Suppressor macrophage treated with lipopolysaccharide for 4 hours (primary cell): Measurements from ENCODE around the gene ANKRD13B.
A peak's percentile ranks its signal among the peaks of the same experiment; 100 is the strongest.
"Not testable (repeated sequence)": the region's sequence is repeated elsewhere in the genome, so short reads cannot be mapped to it uniquely, and the experiment has no call there.

Experiments
- DNase-seq: peaks from one replicate; pipeline ENCODE4 v3.0.0-alpha.2; 2020

Gene ANKRD13B

DNA sequence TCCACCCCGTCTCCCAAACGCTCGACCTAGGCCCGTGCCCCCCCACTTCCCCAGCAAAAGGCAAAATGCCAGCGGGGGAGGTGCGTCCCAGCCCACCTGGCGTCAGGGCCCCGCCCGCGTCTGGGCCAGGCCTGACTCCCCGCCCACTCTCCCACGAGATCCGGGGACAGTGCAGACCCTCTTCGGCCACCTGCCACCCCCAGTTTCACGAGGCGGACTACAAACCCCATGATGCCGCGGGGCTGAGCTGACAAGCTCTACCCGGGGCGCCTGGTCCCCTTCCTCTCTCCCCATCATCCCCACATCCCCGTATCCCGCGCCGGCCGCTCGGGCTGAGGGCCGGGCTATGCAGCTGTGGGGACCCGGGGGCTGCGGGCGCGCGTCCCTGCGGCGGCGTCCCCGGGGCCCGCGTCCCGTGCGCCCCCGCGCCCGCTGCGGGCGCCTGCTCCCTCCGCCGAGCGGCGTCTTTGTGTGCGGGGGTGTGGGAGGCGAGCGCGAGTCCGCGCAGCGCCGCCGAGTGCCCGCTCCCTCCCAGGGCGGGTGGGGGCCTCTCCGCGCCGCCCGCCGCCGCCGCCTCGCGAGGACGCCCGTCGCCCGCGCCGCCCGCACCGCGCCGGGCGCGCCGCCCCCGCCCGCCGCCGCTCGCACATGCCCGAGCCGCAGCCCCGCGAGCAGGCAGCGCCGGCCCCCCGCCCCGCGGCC is at the start of gene ANKRD13B:
Gene ANKRD13B, plus strand, starts transcription at position 283 of the 702 bp plus-strand sequence. CDS start 490 bp downstream, outside the sequence.
- no peak for DNase-seq

- no peak for DNase-seq
Measured at GRCh38 chr17:29544066-29544465, 48.9 kb upstream of the ANKRD13B start.

- no peak for DNase-seq
Measured at GRCh38 chr17:29546085-29546484, 46.8 kb upstream of the ANKRD13B start.

GRCh38 chr17:29546830-29547229 is 46.1 kb upstream of the ANKRD13B start:
- no peak for DNase-seq

DNA sequence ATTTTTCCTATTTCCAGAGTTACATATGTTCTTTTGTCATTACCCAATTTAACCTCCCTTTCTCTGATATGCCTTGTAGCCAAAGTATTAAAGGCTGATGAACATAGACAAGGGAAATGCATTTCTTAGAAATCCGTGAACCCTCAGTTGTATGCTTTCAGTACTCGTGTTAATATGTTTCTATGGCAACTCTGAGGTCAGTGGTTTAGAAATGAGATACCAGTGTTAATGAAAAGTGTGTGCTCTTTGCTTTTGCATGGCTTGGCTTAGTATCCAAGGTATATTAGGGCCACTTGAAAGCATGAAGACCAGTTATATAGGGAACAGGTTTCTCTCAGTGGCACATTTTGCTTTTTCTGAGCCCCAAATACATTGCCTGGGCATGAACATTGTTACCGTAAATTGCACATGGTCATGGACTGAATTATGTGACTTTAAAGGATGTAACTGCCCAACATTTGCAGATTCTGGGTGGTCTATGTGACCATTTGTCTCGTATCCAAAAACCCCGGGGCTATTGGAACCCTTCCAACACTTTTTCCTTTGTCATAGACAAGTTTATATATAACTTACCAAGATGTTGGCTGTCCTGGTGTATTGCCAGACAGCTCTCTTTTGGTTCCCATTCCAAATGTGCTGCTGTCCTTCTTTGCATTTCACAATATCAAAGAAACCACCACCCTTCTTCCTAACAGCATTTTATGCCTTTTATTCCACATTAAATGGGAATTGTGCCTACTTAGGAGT is 43.6 kb upstream of the ANKRD13B start:
- DNase-seq, result no peak

GRCh38 chr17:29555840-29556239 is 37.1 kb upstream of the ANKRD13B start:
- no peak for DNase-seq

DNA sequence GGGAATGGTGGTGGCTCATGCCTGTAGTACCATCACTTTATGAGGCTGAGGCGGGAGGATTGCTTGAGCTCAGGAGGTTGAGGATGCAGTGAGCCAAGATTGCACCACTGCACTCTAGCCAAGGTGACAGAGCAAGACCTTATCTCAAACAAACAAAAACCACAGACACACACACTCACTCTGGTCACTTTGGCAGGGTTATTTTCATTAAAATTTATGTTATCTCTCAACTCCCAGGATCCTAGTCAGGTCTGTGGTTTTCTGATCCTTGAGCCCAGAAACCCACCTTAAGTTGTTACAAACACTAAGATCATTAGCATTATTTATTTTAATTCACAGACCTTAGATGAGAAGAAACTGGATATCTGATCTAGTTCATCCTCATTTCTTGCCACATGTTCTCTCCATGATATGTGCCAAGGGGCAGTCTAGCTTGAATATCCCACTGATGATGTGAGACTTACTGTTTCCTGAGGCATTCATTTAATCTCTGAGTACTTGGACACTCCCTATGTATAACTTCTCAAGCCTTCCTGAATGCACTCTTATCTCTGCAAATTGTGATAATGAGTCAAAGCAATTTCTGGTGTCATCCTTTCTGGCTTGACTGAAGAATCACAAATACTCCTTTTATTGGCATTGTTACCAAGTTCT is 35.7 kb upstream of the ANKRD13B start:
- no peak for DNase-seq

DNA sequence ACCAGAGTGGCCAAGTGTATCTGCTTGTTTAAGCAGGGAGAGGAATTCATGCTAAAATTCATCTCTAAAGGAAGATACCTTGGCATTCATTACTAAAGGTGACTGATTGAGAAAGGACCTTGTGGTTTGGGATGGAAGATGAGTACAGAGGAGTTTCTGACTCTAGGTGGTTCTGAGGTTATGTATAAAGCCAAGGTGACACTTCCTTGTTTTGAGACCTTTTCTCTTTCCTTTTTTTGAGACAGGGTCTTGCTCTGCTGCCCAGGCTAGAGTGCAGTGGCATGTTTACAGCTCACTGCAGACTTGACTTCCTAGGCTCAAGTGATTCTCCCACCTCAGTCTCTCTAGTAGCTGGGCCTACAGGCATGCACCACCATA is 35.2 kb upstream of the ANKRD13B start:
- DNase-seq, result no peak

DNA sequence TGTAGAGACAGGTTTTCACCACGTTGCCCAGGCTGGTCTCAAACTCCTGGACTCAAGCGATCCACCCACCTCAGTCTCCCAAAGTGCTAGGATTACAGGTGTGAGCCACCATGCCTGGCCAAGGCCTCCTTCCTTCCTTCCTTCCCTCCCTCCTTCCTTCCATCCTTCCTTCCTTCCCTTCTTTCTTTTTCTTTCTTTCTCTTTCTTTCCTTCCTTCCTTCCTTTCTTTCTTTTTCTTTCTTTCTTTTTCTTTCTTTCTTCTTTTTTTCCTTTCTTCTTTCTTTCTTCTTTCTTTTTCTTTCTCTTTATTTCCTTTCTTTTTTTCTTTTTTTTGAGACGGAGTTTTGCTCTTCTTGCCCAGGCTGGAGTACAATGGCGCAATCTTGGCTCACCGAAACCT is 34.8 kb upstream of the ANKRD13B start:
- not testable (repeated sequence) for DNase-seq

- DNase-seq, result no peak
Measured at GRCh38 chr17:29559640-29560039, 33.3 kb upstream of the ANKRD13B start.

GRCh38 chr17:29560316-29560715 is 32.6 kb upstream of the ANKRD13B start:
- DNase-seq, result peak; percentile 74

DNA sequence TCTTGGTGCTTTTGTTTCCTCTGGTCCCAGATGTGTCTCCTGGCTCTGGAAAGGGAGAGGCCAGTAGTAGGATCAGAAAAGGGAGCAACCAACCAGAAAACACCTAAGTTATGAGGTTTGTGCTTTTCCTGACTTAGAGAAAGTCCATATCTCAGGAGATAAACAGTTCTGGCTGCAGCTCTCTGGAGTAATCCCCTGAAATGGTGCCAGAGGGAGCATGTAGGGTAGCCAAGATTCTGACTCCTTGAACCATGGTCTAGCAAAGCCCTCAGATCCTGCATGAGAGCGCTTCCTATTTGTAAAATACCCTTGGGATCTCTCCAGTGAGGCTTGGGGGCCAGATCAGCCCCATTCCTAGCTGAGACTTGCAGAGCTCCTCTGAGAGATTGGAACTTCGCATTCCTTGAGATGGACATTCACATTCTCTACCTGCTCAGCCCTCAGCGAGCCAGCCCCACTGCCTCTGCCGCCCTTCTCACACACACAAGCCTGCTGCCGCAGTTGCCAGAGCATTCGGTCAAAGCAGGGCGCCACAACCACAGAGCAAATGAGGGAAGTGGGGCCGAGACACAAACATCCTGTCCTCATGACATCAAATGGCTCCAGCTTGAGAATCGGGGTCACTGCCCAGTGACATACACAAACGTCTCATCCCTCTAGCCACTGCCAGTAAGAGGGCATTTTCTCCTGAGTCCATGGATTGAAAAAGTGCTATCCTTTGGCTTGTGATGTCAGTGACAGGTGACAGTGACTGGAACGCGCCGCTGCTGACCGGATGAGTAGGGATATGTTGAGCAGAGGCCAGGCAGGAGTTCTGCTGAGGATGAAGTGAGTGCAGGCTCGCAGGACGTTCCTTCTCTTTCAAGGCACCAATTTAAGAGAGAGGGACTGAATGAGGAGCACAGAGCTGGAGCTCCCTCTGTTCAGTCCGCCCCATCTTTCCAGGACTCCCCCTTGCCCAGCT is 31.1 kb upstream of the ANKRD13B start:
- DNase-seq, result peak; percentile 56

DNA sequence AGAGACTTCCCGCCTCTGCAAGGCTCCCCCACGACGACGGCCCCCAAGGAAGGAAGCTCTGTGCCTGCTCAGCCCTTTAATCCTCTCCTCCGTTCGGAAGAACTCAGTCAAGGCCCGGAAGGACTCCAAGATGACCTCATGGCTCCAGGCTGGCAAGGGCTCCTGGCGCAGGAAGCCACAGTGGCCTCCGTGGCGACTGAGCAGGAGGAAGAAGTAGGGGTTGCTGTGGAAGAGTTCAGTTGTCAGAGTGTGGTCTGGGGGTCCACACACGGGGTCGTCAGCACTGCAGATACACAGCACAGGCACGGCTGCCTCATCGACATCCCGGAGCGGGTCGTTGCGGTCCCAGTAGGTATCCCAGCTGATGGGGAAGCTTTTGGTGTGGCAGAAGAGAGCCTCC is 30.3 kb upstream of the ANKRD13B start:
- DNase-seq, result no peak

GRCh38 chr17:29563816-29564215 is 29.1 kb upstream of the ANKRD13B start:
- no peak for DNase-seq

DNA sequence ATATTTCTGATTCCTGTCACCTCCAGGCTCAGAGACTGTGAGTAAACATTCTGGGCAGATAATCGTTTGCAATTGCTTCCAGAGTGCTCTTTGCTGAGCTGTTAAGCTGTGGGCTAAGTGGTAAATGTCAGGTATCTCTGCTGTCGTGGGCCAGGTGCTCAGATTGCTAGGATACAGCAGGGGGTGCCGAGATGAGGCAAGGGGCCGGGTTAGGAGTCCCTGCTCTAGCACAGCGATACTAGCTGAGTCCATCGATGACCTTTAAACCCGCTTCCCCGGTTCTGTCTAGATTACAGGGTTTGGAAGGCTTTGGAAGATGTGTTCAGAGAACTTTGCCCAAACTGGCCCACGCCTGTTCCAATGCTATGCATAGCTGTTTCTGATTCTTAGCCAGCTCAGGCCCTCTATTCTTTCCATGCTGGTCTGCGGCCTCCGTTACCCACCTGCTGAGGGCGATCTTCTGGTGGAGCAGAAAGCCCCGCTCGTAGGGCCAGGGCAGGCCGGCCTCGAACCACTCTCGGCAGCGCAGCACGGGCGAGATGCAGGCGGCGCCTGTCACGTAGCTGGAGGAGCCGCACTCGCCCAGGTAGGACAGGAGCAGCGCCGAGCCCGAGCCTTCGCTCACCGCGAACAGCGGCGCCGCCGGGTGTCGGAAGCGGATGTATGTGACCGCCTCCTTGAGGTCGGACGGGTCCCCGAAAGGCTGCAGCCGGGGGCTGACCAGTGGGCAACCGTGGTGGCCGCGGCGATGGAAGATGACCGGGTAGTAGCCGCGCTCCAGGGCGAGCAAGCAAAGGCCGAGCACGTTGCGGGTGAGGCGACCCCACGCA is 27.1 kb upstream of the ANKRD13B start:
- DNase-seq, result no peak

GRCh38 chr17:29566473-29567303 is 26.2 kb upstream of the ANKRD13B start, which contains the start of gene ABHD15:
Gene ABHD15 (minus strand): TSS chr17:29567037. CDS start chr17:29566966, 71 bp downstream.
- DNase-seq, result peak; percentile 81

GRCh38 chr17:29567304-29567553 is 25.7 kb upstream of the ANKRD13B start:
- no peak for DNase-seq

- DNase-seq, result peak; percentile 53
Measured at GRCh38 chr17:29567554-29568330, 25.2 kb upstream of the ANKRD13B start.

DNA sequence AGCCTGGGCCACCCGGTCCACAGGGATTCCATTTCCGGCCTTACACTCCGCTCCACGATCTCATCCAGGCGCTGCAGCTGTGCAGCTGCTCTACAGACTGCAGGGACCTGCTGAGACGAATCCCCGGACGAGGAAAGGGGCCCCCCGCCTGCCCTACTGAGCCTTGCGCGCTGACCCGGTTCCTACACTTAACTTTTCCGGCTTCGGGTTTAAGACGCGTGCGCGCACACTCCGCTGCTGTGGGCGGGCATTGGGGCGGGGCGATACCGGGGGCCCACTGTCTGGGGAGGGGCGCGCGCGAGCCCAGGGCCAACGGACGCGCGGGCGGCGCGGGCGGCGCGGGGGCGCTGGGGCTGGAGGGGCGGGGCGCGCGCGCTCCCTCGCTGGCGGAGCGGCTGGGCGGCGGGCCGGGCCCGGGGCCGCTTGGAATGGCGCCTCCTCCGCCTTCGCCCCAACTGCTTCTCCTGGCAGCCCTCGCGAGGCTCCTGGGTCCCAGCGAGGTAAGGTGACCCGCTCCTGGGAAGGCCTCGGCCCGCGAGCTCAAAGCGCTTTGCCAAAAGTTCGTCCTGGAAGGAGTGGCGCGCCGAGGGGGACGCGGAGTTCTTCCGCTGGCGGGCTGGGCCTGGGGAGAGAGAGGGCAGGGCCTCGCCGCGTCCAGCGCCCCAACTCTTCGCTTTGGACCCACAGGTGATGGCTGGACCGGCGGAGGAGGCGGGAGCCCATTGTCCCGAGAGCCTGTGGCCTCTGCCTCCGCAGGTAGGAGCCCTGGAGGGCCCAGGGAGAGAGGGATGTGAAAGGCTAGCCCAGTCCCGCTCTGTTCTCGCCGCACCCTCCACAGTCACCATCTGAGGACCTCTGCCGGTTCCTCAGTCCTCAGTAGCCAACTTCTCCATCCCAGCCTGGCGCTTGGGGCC is 24.3 kb upstream of the ANKRD13B start, which contains the start of gene TP53I13:
Gene TP53I13, plus strand, starts transcription at position 371 of the 914 bp plus-strand sequence. Its CDS starts 58 bp downstream, at position 429.
- DNase-seq, result peak; percentile 71
